ENCODE results near the gene LGR5. TPM values are rescaled to one million over a fixed set of nuclear protein-coding genes. Genes with fewer than 3 reads are reported as not detected.

The LGR5 gene
- total and polyA plus RNA-seq, 2 donors (not counting 3 experiments of a cell fraction or from before 2014, with no cell fraction given), result not detected

DNA sequence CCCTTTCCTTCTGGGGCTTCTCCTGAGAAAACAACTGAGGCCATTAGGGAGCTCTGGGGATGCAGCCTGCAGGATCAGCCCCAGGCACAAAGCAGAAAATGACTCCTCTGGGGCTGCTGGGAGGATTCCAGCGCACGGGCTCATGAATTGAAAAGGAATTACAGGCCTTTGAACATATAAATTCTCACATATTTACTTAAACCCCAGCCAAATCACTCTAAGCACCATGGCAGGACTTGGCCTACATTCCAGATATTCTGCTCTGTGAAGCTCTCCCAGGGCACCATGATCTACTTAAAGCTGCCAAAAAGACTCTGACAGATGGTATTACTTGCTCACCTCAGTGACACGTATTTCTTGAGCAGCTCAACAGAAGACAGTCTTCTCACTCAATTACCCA is 136.9 kb downstream of the LGR5 start:
- no peak overlapping the region for H2AFZ ChIP-seq (ENCODE audit: low read depth, low read length)
- no peak for TF ChIP-seq MYC (IDR thresholded peaks at IDR 0.05; ENCODE audit: low read depth, low read length)
- no peak for TF ChIP-seq FOS (IDR thresholded peaks at IDR 0.05; ENCODE audit: borderline replicate concordance, insufficient read depth, low read length)
- no peak for TF ChIP-seq JUN (IDR thresholded peaks at IDR 0.05; ENCODE audit: borderline replicate concordance, insufficient read depth, insufficient read length, low read depth)
- TF ChIP-seq, protein P1, sequence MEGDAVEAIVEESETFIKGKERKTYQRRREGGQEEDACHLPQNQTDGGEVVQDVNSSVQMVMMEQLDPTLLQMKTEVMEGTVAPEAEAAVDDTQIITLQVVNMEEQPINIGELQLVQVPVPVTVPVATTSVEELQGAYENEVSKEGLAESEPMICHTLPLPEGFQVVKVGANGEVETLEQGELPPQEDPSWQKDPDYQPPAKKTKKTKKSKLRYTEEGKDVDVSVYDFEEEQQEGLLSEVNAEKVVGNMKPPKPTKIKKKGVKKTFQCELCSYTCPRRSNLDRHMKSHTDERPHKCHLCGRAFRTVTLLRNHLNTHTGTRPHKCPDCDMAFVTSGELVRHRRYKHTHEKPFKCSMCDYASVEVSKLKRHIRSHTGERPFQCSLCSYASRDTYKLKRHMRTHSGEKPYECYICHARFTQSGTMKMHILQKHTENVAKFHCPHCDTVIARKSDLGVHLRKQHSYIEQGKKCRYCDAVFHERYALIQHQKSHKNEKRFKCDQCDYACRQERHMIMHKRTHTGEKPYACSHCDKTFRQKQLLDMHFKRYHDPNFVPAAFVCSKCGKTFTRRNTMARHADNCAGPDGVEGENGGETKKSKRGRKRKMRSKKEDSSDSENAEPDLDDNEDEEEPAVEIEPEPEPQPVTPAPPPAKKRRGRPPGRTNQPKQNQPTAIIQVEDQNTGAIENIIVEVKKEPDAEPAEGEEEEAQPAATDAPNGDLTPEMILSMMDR (IDR thresholded peaks at IDR 0.05; ENCODE audit: extremely low read depth in 1 of 2, insufficient read depth in 1 of 2, low read depth in 1 of 2, low read length in 2 of 2), result no peak
- TF ChIP-seq, protein P2, sequence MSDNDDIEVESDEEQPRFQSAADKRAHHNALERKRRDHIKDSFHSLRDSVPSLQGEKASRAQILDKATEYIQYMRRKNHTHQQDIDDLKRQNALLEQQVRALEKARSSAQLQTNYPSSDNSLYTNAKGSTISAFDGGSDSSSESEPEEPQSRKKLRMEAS (IDR thresholded peaks at IDR 0.05; ENCODE audit: insufficient read depth, insufficient read length), result no peak
- TF ChIP-seq POLR2AphosphoS5 (IDR thresholded peaks at IDR 0.05; ENCODE audit: insufficient read depth, low read depth, low read length), result no peak
- TF ChIP-seq POLR2A (IDR thresholded peaks at IDR 0.05; ENCODE audit: low read depth, low read length), result no peak
- TF ChIP-seq GATA2 (IDR thresholded peaks at IDR 0.05; ENCODE audit: insufficient read depth, insufficient read length, low read depth, low read length), result no peak
- no peak for TF ChIP-seq EZH2 (IDR thresholded peaks at IDR 0.05; ENCODE audit: borderline replicate concordance, low read depth, low read length, severe bottlenecking)
- CTCF ChIA-PET, result no interaction called here
- no peak overlapping the region for H3K4me3 ChIP-seq (replicated peaks in 1 of 3; ENCODE audit: insufficient read depth in 1 of 3, low read depth in 1 of 3, low read length in 3 of 3)
- H3K9me3 ChIP-seq (replicated peaks; ENCODE audit: control insufficient read depth, insufficient read depth, low read length), result no peaks in the 10 kb centered on the region
- no peak overlapping the region for H3K9ac ChIP-seq (replicated peaks; ENCODE audit: extremely low read depth, insufficient read depth, low read length)
- no peaks in the 10 kb centered on the region for H3K4me1 ChIP-seq (ENCODE audit: control insufficient read depth, extremely low read depth, insufficient read depth, low read length)
- H4K20me1 ChIP-seq (replicated peaks; ENCODE audit: control insufficient read depth, extremely low read depth, insufficient read depth, low read length), result no peaks in the 10 kb centered on the region
- no peaks in the 10 kb centered on the region for H3K36me3 ChIP-seq (ENCODE audit: control insufficient read depth in 2 of 2, extremely low read depth in 1 of 2, insufficient read depth in 2 of 2, low read length in 2 of 2)
- dilution Hi-C loops (cut with MboI; ENCODE audit: extremely low pct_ligation_motif_present, low sequenced_read_pairs), result no loop called here
- no TSS peak for BruUV-seq (replicated peaks)
- FAIRE-seq, result no peak
- intact Hi-C loops (cut with micrococcal nuclease), result no loop called here
- POLR2A ChIA-PET, result no interaction called here
- H3K79me2 ChIP-seq (ENCODE audit: control insufficient read depth, insufficient read depth, low read length), result no peaks in the 10 kb centered on the region
- H3K27me3 ChIP-seq (ENCODE audit: control insufficient read depth in 2 of 2, insufficient read depth in 2 of 2, low read length in 2 of 2), result peaks cover 4 to 8% of the 10 kb centered on the region in 2 experiments
- H3K9me1 ChIP-seq (replicated peaks; ENCODE audit: control insufficient read depth, extremely low read depth, insufficient read depth, low read length), result no peaks in the 10 kb centered on the region
- DNase-seq (ENCODE audit: low read depth, low spot score), result no peak
- no peak overlapping the region for H3K4me2 ChIP-seq (ENCODE audit: insufficient read depth, low read length)
- H3K27ac ChIP-seq (ENCODE audit: insufficient read depth, low read depth, low read length), result no peak overlapping the region

Measured in endothelial cell of umbilical vein (primary cell).